Hematopoietic multipotent progenitor cell treated with erythropoietin and hydrocortisone succinate and interleukin-3 and kit ligand, for 15 days (in vitro differentiated cells): Measurements from ENCODE around the gene SLC7A4.
A peak's percentile ranks its signal among the peaks of the same experiment; 100 is the strongest.

Source experiments
- DNase-seq: peaks from one replicate; pipeline ENCODE4 v3.0.0-alpha.2; 2015; ENCODE audit warnings: low spot score

Gene SLC7A4

DNA sequence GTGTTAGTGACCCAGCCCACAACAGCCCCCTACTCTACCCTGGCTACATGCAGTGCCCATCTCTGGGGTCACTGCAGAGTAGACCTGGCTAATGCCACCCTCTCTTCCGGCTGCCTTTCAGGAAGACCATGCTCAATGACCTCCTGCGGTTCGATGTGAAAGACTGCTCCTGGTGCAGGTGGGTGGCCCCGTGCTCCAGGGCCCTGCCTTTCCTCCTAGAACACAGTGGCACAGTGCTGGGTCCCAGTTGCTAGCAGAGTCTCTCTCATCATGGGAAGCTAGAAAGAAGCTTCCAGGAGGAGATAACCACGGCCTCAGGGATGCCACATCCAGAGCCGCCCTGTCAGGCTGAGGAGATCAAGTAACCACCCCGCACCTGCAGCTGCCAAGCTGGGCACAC lies 46.6 kb downstream of the SLC7A4 start:
- no peak for DNase-seq

DNA sequence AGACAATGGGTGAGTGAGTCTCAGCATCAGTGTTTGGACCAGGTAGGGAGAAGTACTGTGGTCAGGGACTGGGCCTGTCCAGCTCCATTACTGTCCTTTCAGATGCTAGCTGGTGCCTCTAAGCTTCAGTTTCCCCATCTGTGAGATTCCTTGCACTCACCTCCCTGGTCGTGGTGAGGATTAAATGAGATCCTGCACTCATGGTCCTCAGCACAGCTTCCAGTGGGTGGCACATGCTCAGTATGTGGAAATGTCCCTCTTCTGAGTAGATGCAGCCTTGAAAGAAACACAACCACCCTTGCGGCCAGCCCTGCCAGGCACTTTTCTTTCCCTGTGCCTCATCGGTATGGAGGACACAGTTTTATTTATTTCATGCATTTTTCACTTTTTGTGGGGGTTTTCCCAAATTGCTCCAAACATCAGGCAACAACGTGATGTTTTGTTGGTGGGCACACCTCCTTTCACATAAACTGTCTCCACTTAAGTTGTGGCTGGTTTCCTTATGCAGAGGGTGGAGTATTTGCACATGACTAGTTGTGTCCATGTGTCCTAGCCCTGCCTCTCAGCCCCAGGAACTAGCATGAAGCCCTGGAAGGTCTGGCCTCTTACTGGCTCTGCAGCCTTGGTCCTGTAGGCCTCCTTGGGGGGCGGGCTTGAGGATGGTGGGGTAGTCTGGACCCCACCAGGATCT lies 49.1 kb downstream of the SLC7A4 start:
- no peak for DNase-seq

DNA sequence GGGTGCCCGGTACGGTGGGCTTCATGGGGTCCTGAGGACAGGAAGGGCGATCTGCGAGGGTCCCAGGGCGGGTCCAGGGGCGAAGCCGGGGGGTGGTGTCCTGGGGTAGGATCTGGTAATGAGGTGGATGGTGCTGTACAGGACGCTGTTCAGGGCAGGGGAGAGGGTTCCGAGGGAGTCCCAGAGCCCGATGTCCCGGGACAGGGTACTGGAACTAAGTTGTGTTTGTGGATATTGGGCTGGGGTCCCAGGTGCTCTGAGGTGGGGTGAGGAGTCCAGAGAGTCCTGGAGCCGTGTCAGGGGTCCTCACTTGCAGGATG lies 49.8 kb downstream of the SLC7A4 start:
- DNase-seq: no peak

DNA sequence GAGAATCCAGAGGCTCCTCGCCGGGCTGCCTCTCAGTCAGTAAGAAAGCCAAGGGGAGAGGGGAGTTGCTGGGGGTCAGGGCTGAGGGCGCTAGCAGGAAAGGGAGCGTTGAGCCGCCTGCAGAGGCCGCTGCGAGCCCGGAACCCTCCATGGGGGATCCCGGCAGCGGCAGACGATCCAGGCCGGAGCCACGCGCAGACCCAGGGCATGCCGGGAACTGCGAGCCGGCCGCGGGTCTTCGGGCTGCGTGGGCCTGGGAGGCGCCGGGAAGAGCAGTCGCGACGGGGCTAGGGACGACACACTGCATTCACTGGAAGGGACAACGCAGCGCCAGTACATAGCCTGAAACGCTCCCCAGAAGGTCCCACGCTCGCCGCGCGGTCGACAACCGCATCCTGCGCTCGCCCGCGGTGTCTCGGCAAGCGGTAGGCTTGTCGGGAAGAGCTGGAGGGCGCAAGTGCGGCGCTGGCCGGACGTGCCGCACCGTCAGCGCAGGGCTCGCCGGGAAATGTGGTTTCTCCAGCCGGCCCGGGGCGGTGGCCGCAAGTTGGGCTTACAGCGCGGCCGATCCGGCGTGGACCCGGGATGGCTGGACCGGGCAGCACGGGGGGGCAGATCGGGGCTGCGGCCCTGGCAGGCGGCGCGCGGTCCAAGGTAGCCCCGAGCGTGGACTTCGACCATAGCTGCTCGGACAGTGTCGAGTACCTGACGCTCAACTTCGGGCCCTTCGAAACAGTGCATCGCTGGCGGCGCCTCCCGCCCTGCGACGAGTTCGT lies 50.4 kb downstream of the SLC7A4 start, which contains the start of gene LZTR1:
Gene LZTR1 (plus strand): TSS at position 511 of the 776 bp plus-strand sequence. CDS start 75 bp downstream, at position 586.
- DNase-seq: peak; percentile 76

DNA sequence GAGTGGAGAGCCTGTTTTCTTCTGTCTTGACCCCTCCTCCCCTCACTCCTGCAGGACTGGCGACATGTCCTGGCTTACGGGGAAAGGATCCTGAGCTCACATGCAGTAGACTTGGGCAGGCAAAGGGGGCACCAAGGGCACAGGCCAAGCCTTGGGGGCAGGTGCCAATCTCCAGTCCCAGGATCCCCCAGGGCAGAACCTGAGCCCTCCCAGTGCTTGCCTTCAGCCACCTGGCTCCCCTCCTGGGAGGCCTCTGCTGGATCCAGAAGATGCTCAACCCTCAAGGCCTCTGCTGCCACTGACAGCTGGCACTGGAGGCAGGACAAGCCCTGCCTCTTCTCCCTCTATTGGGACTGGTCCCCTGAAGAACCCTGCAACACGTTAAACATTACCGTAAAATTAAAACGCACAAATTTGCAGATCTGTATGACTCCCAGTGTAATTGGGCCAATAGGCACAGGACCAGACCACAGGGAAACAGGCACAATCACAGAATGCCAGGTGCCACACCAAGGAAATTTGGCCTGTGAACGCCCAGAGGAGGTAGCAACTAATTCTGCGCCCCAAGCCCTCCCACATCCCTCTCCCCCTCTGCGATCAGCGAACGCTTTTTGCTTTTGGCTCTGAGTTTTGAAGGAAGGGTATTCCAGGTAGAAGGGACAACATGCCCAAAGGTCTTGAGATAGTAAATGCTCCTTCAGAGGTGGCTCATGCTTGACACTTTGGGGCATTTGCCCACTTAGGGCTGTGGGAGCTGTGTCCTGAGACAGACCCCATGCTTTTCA lies 51.2 kb downstream of the SLC7A4 start:
- DNase-seq: no peak

DNA sequence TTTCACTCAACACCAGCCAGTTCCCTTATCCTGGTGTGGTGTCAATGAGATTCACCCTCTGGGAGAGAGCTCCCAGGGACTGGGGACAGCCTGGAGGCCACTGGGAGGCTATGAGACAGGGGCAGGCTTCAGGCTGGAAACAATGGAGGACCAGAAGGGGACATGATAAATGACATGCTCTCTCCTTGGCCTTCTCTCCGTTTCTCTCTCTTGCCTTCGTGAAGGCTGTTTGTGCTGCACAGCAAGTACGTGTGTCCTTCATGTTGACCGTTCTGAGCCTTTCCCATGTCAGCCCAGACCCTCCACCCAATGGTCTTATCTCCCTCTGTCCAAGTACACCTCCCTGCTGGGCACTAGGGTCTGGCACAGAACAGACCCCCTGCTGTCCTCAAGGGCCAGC lies 51.8 kb downstream of the SLC7A4 start:
- DNase-seq: no peak

DNA sequence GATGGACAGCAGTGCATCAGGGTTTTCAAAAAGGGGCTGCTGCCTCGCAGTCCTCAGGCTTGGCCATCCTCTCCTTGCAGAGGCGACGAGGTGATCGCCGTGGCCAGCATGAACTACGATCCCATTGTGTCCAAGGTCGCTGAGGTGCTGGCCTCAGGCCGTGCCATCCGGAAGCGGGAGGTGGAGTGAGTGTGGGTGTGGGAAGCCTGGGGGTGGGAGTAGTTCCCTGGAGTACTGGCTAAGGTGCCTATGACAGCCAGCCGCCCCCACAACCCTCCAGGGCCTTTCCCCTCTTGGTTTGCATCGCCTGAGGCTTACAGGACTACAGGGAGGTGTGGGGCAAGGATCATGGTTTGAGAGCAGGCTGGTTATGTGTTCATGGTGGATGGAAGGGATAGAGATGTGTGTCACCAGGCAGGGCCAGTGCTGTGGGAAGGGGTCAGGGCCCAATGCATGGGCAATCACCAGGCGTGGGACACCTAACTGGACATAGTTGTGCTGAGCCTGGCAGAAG lies 52.4 kb downstream of the SLC7A4 start:
- DNase-seq: no peak

DNA sequence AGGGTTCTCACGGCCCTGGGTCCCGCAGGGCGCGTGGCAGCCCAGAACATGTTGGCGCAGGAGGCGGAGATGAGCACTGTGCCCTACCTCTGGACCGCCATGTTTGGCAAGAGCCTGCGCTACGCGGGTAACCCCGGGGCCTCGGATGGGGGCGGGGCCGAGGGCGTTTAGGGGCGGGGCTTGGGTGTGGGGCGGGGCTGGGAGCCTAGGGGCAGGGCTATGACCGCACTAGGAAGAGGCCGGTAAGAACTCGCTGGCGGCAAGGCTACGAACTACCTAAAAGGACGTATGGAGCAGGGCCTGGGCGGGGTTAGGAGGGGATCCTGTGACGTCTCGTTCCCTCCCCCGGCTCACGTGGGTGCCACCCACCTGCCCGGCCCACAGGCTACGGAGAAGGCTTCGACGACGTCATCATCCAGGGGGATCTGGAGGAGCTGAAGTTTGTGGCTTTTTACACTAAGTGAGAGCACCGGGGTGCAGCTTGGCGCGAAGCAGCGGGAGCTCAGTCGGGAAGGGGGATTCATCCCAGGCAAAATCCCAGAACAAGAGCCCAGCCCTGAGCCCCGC lies 53.0 kb downstream of the SLC7A4 start:
- DNase-seq: peak; percentile 69
